ENCODE data around the gene MMD2.

Gene MMD2

DNA sequence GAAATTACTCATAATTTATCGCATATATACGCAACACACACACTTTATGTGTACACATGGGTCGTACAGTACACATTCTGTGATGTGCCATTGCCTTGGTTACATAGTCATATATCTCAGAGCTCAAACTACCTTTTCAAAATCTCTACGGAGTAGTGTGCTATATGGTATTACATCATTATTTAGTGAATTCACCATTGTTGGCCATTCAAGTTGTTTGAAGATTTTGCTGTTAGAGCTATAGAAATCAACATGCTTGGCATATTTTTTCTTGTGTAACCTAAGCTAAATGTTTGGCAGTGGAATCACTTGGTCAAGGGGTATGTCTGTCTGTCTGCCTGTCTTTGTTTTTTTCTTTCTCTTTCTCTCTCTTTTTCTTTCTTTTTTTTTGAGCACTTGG is 42.0 kb upstream of the MMD2 start:
- H3K36me3 ChIP-seq (ENCODE audit: insufficient read depth, low read length) = peaks cover 27% of the 10 kb centered on the region
- no peaks in the 10 kb centered on the region for H3K4me1 ChIP-seq (ENCODE audit: insufficient read depth, low read length, severe bottlenecking)
- no peaks in the 10 kb centered on the region for H3F3A ChIP-seq (ENCODE audit: insufficient read depth, low read length)
- no peaks in the 10 kb centered on the region for H4K20me1 ChIP-seq (ENCODE audit: insufficient read depth, low read length)
- no peak overlapping the region for H3K27ac ChIP-seq (ENCODE audit: low read depth, low read length, poor library complexity, severe bottlenecking)
- H3K9me3 ChIP-seq (ENCODE audit: low read length) = no peaks in the 10 kb centered on the region
- no peak overlapping the region for H3K4me3 ChIP-seq (ENCODE audit: low read depth, low read length, poor library complexity, severe bottlenecking)
- H3K9me2 ChIP-seq (ENCODE audit: low read depth, low read length) = no peaks in the 10 kb centered on the region
- no peaks in the 10 kb centered on the region for H3K27me3 ChIP-seq (ENCODE audit: insufficient read depth, low read length)
- no peaks in the 10 kb centered on the region for H3K79me2 ChIP-seq (ENCODE audit: insufficient read depth, low read length)
- no peak overlapping the region for H2AFZ ChIP-seq (ENCODE audit: low read length)
- no peak overlapping the region for H3K9ac ChIP-seq (ENCODE audit: low read length)
- no peak overlapping the region for H3K4me2 ChIP-seq (ENCODE audit: low read length)
- no peak for TF ChIP-seq EZH2 (IDR thresholded peaks at IDR 0.05; ENCODE audit: borderline replicate concordance, low read length)
- TF ChIP-seq, protein P1, sequence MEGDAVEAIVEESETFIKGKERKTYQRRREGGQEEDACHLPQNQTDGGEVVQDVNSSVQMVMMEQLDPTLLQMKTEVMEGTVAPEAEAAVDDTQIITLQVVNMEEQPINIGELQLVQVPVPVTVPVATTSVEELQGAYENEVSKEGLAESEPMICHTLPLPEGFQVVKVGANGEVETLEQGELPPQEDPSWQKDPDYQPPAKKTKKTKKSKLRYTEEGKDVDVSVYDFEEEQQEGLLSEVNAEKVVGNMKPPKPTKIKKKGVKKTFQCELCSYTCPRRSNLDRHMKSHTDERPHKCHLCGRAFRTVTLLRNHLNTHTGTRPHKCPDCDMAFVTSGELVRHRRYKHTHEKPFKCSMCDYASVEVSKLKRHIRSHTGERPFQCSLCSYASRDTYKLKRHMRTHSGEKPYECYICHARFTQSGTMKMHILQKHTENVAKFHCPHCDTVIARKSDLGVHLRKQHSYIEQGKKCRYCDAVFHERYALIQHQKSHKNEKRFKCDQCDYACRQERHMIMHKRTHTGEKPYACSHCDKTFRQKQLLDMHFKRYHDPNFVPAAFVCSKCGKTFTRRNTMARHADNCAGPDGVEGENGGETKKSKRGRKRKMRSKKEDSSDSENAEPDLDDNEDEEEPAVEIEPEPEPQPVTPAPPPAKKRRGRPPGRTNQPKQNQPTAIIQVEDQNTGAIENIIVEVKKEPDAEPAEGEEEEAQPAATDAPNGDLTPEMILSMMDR (IDR thresholded peaks at IDR 0.05; ENCODE audit: low read length) = no peak

DNA sequence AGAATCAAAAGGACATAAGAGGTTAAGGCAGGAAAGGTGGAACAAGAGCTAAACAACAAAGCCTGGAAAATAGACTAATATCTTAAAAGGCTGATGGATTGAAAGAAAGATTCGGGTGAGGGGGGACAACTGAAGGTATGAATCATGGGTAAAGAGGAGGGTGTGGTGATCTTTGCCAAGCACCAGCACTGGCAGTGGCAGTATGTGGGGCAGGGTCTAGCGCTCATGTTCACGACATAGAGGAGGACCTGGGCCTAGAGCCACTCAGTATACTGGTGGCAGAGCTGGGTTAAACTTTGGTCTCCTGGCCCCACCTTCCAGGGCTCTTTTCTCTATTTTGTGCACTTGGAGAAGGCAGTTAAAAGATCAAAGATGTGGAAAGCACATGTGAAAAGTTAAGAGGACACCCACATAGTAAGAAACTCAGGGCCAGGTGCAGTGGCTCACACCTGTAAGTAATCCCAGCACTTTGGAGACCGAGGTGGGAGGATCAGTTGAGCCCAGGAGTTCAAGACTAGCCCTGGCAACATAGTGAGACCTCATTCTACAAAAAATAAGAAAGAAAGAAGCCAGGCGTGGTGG is 40.5 kb upstream of the MMD2 start:
- H3K4me1 ChIP-seq (ENCODE audit: insufficient read depth, low read length, severe bottlenecking) = no peaks in the 10 kb centered on the region
- H3K9me2 ChIP-seq (ENCODE audit: low read depth, low read length) = no peaks in the 10 kb centered on the region
- no peak overlapping the region for H3K4me3 ChIP-seq (ENCODE audit: low read depth, low read length, poor library complexity, severe bottlenecking)
- H3K9ac ChIP-seq (ENCODE audit: low read length) = no peak overlapping the region
- H3K36me3 ChIP-seq (ENCODE audit: insufficient read depth, low read length) = peaks cover 34% of the 10 kb centered on the region
- H3K9me3 ChIP-seq (ENCODE audit: low read length) = no peaks in the 10 kb centered on the region
- H2AFZ ChIP-seq (ENCODE audit: low read length) = no peak overlapping the region
- H3K79me2 ChIP-seq (ENCODE audit: insufficient read depth, low read length) = no peaks in the 10 kb centered on the region
- no peaks in the 10 kb centered on the region for H3F3A ChIP-seq (ENCODE audit: insufficient read depth, low read length)
- TF ChIP-seq, protein P1 (IDR thresholded peaks at IDR 0.05; ENCODE audit: low read length) = no peak
- TF ChIP-seq EZH2 (IDR thresholded peaks at IDR 0.05; ENCODE audit: borderline replicate concordance, low read length) = no peak
- H3K27ac ChIP-seq (ENCODE audit: low read depth, low read length, poor library complexity, severe bottlenecking) = no peak overlapping the region
- H4K20me1 ChIP-seq (ENCODE audit: insufficient read depth, low read length) = no peaks in the 10 kb centered on the region
- no peaks in the 10 kb centered on the region for H3K27me3 ChIP-seq (ENCODE audit: insufficient read depth, low read length)
- no peak overlapping the region for H3K4me2 ChIP-seq (ENCODE audit: low read length)

DNA sequence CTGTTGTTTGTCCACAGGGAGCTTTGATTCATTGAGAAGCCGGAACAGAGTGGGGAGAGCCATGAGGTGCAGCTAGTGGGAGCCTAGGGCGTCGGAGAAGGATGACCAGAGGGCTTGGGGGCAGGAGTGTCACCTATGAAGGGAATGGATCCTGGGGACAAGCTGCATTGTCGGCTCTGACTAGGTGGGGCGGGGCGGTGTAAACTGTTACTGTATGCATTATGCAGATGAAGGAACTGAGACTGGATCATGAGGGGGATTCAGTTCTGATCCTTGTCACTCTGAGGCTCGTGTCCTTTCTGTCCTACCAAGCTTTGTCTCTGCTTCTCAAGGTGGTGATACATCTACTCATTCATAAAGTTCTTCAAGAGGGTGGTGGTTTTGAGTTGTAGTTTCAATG is 39.9 kb upstream of the MMD2 start:
- H3K4me2 ChIP-seq (ENCODE audit: low read length) = no peak overlapping the region
- no peaks in the 10 kb centered on the region for H3K9me3 ChIP-seq (ENCODE audit: low read length)
- H3F3A ChIP-seq (ENCODE audit: insufficient read depth, low read length) = no peaks in the 10 kb centered on the region
- no peak for TF ChIP-seq EZH2 (IDR thresholded peaks at IDR 0.05; ENCODE audit: borderline replicate concordance, low read length)
- TF ChIP-seq, protein P1 (IDR thresholded peaks at IDR 0.05; ENCODE audit: low read length) = no peak
- peaks cover 39% of the 10 kb centered on the region for H3K36me3 ChIP-seq (ENCODE audit: insufficient read depth, low read length)
- no peak overlapping the region for H3K9ac ChIP-seq (ENCODE audit: low read length)
- H3K9me2 ChIP-seq (ENCODE audit: low read depth, low read length) = no peaks in the 10 kb centered on the region
- H2AFZ ChIP-seq (ENCODE audit: low read length) = no peak overlapping the region
- no peaks in the 10 kb centered on the region for H3K4me1 ChIP-seq (ENCODE audit: insufficient read depth, low read length, severe bottlenecking)
- H3K27ac ChIP-seq (ENCODE audit: low read depth, low read length, poor library complexity, severe bottlenecking) = no peak overlapping the region
- no peak overlapping the region for H3K4me3 ChIP-seq (ENCODE audit: low read depth, low read length, poor library complexity, severe bottlenecking)
- no peaks in the 10 kb centered on the region for H4K20me1 ChIP-seq (ENCODE audit: insufficient read depth, low read length)
- no peaks in the 10 kb centered on the region for H3K79me2 ChIP-seq (ENCODE audit: insufficient read depth, low read length)
- H3K27me3 ChIP-seq (ENCODE audit: insufficient read depth, low read length) = no peaks in the 10 kb centered on the region
